ENCODE measurements around the gene QRFP. TPM values are rescaled to one million over a fixed set of nuclear protein-coding genes. Genes with fewer than 3 reads are reported as not detected.

The QRFP gene
- total RNA-seq, 1 donor from 2014 or later = not detected

Other genes with a start within 250 kb of the QRFP start
- 0.08 TPM for gene PRDM12, start 232.2 kb downstream of the QRFP start, total RNA-seq
- gene EXOSC2, start 203.0 kb downstream of the QRFP start, total RNA-seq = 12.9 TPM
- gene ABL1, start 61.6 kb downstream of the QRFP start, total RNA-seq = 27.1 TPM
- gene FIBCD1, start 42.4 kb upstream of the QRFP start, total RNA-seq = not detected
- gene LAMC3, start 112.4 kb upstream of the QRFP start, total RNA-seq = 7.1 TPM
- 0.83 TPM for gene AIF1L, start 199.7 kb upstream of the QRFP start, total RNA-seq
- 21.9 TPM for gene NUP214, start 228.8 kb upstream of the QRFP start, total RNA-seq